A673 (cell line): ENCODE results near the gene TATDN2. TPM values are rescaled to one million over a fixed set of nuclear protein-coding genes. Genes with fewer than 3 reads are reported as not detected.

Experiments used
- BruUV-seq: library from RNA; stranded (reverse); fragments of 400-500 nt; replicated peaks from 2 replicates; lab custom pipeline; 2021; lab: Mats Ljungman, UMichigan
- CTCF ChIA-PET: fragments of 300-600 bp; sonication (Branson Sonifier 250); formaldehyde crosslinking; loops from one replicate; lab custom pipeline; 2022; ENCODE audit warnings: antibody characterized with exemption; lab: Charles Lee
- POLR2A ChIA-PET: fragments of 300-600 bp; sonication (Branson Sonifier 250); formaldehyde crosslinking; loops from one replicate; lab custom pipeline; 2022; ENCODE audit warnings: antibody characterized with exemption; ENCODE audit not compliant: low non-redundant PET; lab: Charles Lee
- DNase-seq: peaks from one replicate; pipeline ENCODE4 v3.0.0-alpha.2; 2015; ENCODE audit warnings: low spot score
- H3K27ac ChIP-seq: fragments of 200-600 bp; sonication (generic); 2 replicates; pipeline ENCODE4 v1.5.1; 2016; ENCODE audit warnings: mixed run types, low read depth, mild to moderate bottlenecking, mixed read lengths, antibody characterized with exemption, low read length; ENCODE audit not compliant: poor library complexity, severe bottlenecking
- H3K27me3 ChIP-seq: fragments of 200-600 bp; sonication (generic); replicated peaks from 2 replicates; pipeline ENCODE4 v1.6.1; 2017; ENCODE audit warnings: mixed run types, low read depth, mild to moderate bottlenecking, mixed read lengths, antibody characterized with exemption, low read length; ENCODE audit not compliant: insufficient read depth, poor library complexity
- H3K36me3 ChIP-seq: fragments of 200-600 bp; sonication (generic); 2 replicates; pipeline ENCODE4 v1.6.1; 2016; ENCODE audit warnings: mixed run types, mild to moderate bottlenecking, mixed read lengths, antibody characterized with exemption, low read length; ENCODE audit not compliant: insufficient read depth, poor library complexity, severe bottlenecking
- H3K4me1 ChIP-seq: fragments of 200-600 bp; sonication (generic); 2 replicates; pipeline ENCODE4 v1.6.1; 2017; ENCODE audit warnings: mixed run types, mild to moderate bottlenecking, mixed read lengths, antibody characterized with exemption, low read length; ENCODE audit not compliant: insufficient read depth, poor library complexity, severe bottlenecking
- H3K4me3 ChIP-seq: fragments of 200-600 bp; sonication (generic); 2 replicates; pipeline ENCODE4 v1.5.1; 2016; ENCODE audit warnings: low read depth, mixed run types, mild to moderate bottlenecking, mixed read lengths, low read length; ENCODE audit not compliant: poor library complexity, severe bottlenecking
- H3K9me3 ChIP-seq: fragments of 200-600 bp; sonication (generic); 2 replicates; pipeline ENCODE4 v1.6.1; 2016; ENCODE audit warnings: mixed run types, low read depth, mild to moderate bottlenecking, mixed read lengths, antibody characterized with exemption, low read length; ENCODE audit not compliant: poor library complexity, severe bottlenecking
- CTCF ChIP-seq: fragments of 300-800, 200-600 bp; sonication (generic); conservative IDR thresholded peaks from 2 replicates; pipeline ENCODE4 v1.5.1; 2017; ENCODE audit warnings: low read depth, mild to moderate bottlenecking, antibody characterized with exemption, low read length, moderate library complexity, mixed read lengths
- EZH2 ChIP-seq: fragments of 200-600 bp; sonication (generic); IDR thresholded peaks from 2 replicates; pipeline ENCODE4 v1.6.1; 2017; ENCODE audit warnings: borderline replicate concordance, low read depth, mild to moderate bottlenecking, mixed read lengths, antibody characterized with exemption, low read length; ENCODE audit not compliant: poor library complexity, severe bottlenecking
- intact Hi-C: fragments of 100-400 bp; cut with micrococcal nuclease; formaldehyde crosslinking; loops from one replicate; pipeline ENCODE4 v1.10.0; 2022; ENCODE audit not compliant: unreplicated experiment
- total RNA-seq: library from RNA; stranded (reverse); gene quantifications from 2 replicates; pipeline ENCODE4 v1.2.3, GENCODE V29; 2021

The TATDN2 gene
- total RNA-seq, 1 experiment from 2014 or later = 42.0 TPM

DNA sequence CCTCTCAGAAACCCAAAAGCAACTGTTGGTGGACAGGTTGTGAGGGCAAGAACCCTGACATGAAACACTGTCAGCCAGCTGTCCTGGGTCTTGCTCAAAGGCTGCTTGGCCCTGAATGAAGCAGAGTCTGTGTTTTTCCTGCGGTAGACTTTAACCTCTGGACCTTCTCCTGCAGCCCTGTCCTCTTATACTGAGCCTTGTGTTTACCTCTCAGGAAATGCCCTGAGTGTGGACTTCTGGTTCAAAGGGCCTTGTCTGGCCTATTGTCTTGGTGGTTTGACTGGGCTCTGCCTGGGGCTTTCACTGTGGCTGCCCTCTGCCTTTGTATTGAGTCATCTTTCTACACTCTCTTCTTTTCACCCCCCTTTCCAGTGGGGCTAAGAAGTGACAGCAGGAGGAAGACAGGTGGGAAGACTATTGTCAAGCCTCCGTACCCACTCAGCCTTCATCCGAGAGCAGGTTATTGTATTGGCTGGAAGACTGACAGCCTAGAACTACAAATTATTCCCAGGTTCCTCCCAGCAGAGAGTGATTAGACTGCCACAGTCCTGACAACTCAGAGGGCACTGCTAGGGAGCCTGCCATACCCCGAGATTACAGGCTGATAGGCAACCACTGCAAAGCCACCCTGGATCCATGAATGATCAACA is 69.2 kb downstream of the TATDN2 start:
- Histone ChIP-seq H3K4me1 (no peaks in the 10 kb centered on the region), H3K4me3 (no peak overlapping the region), H3K36me3 (peaks cover 56% of the 10 kb centered on the region), H3K27me3 (no peaks in the 10 kb centered on the region), H3K27ac (no peak overlapping the region), H3K9me3 (no peaks in the 10 kb centered on the region)
- TF ChIP-seq CTCF (no peak), EZH2 (no peak)
- BruUV-seq = no TSS peak
- CTCF ChIA-PET = no interaction called here
- intact Hi-C loops = no loop called here
- POLR2A ChIA-PET = no interaction called here
- DNase-seq = no peak

GRCh38 chr3:10317961-10318350 is 69.7 kb downstream of the TATDN2 start:
- POLR2A ChIA-PET = no interaction called here
- peaks cover 52% of the 10 kb centered on the region for H3K36me3 ChIP-seq

GRCh38 chr3:10319251-10319650 is 71.0 kb downstream of the TATDN2 start:
- H3K36me3 ChIP-seq = peaks cover 41% of the 10 kb centered on the region
- intact Hi-C loops = no loop called here
- H3K9me3 ChIP-seq = no peaks in the 10 kb centered on the region
- no peak overlapping the region for H3K27ac ChIP-seq
- no peak for DNase-seq
- TF ChIP-seq EZH2 (no peak), CTCF (no peak)
- POLR2A ChIA-PET = no interaction called here
- CTCF ChIA-PET = no interaction called here
- BruUV-seq = no TSS peak
- H3K4me3 ChIP-seq = peak overlapping the region; percentile 85
- no peaks in the 10 kb centered on the region for H3K4me1 ChIP-seq
- H3K27me3 ChIP-seq = no peaks in the 10 kb centered on the region

More at GRCh38 chr3:10317961-10318350, 69.7 kb downstream of the TATDN2 start:
- H3K27ac ChIP-seq = no peak overlapping the region
- H3K9me3 ChIP-seq = no peaks in the 10 kb centered on the region
- H3K27me3 ChIP-seq = no peaks in the 10 kb centered on the region
- H3K4me3 ChIP-seq = no peak overlapping the region
- no peaks in the 10 kb centered on the region for H3K4me1 ChIP-seq
- CTCF ChIA-PET = no interaction called here
- no TSS peak for BruUV-seq
- intact Hi-C loops = no loop called here
- DNase-seq = no peak
- TF ChIP-seq CTCF (no peak), EZH2 (no peak)
